H1 (cell line): Measurements from ENCODE around the gene CEP44. TPM values are rescaled to one million over a fixed set of nuclear protein-coding genes. Genes with fewer than 3 reads are reported as not detected.

Experiments used
- CTCF ChIA-PET: fragments of 300-600 bp; sonication (Branson Sonifier 250); formaldehyde crosslinking; loops from one replicate; lab custom pipeline; 2021; ENCODE audit not compliant: partially characterized antibody; lab: Charles Lee
- POLR2A ChIA-PET: fragments of 300-600 bp; sonication (Branson Sonifier 250); formaldehyde crosslinking; loops from one replicate; lab custom pipeline; 2021; ENCODE audit warnings: inconsistent platforms; ENCODE audit not compliant: partially characterized antibody; lab: Charles Lee
- DNase-seq, 2 experiments: peaks; one replicate each; pipeline versions ENCODE4 v3.0.0 to v3.0.0-alpha.2; 2010 to 2022; ENCODE audit warnings: low spot score in 2 of 2, low read depth in 1 of 2, mixed read lengths in 1 of 2
- FAIRE-seq: peaks from 2 replicates; lab custom pipeline; 2011; peaks lifted over from hg19 to GRCh38; lab: Jason Lieb, UNC
- H2AFZ ChIP-seq: 2 replicates; pipeline ENCODE4 v1.8.1; 2012; ENCODE audit warnings: low read length, inconsistent platforms
- H2AK5ac ChIP-seq: 2 replicates; pipeline ENCODE4 v1.6.1; 2013; ENCODE audit warnings: low read depth, low read length
- H2BK120ac ChIP-seq: replicated peaks from 2 replicates; pipeline ENCODE3; 2013; ENCODE audit warnings: low read depth, low read length, inconsistent platforms
- H2BK12ac ChIP-seq: 2 replicates; pipeline ENCODE4 v1.6.1; 2013; ENCODE audit warnings: low read depth, low read length
- H2BK15ac ChIP-seq: 2 replicates; pipeline ENCODE4 v1.6.1; 2013; ENCODE audit warnings: low read length
- H2BK20ac ChIP-seq: 2 replicates; pipeline ENCODE4 v1.6.1; 2013; ENCODE audit warnings: low read length
- H2BK5ac ChIP-seq: 2 replicates; pipeline ENCODE4 v1.6.1; 2013; ENCODE audit warnings: low read depth, low read length
- H3K14ac ChIP-seq: 2 replicates; pipeline ENCODE4 v1.6.1; 2013; ENCODE audit warnings: inconsistent platforms; ENCODE audit not compliant: insufficient read length
- H3K18ac ChIP-seq: 2 replicates; pipeline ENCODE4 v1.6.1; 2013; ENCODE audit warnings: low read length; ENCODE audit errors: extremely low read depth
- H3K23ac ChIP-seq: 2 replicates; pipeline ENCODE4 v1.6.1; 2013; ENCODE audit warnings: inconsistent platforms; ENCODE audit not compliant: insufficient read length
- H3K23me2 ChIP-seq: 2 replicates; pipeline ENCODE4 v1.6.1; 2013; ENCODE audit warnings: low read depth, low read length
- H3K27ac ChIP-seq: 2 replicates; pipeline ENCODE4 v1.6.1; 2011; ENCODE audit warnings: low read depth, low read length, inconsistent platforms
- H3K27me3 ChIP-seq, 4 experiments: replicated peaks in 1 of 4; 1 replicate in 1 of 4; 2 replicates in 3 of 4; pipeline versions ENCODE4 v1.6.1 to v1.8.1; 2011 to 2013; ENCODE audit warnings: low read length in 3 of 4, mild to moderate bottlenecking in 3 of 4, inconsistent platforms in 2 of 4, mixed read lengths in 2 of 4, moderate library complexity in 1 of 4; ENCODE audit not compliant: control insufficient read depth in 3 of 4, insufficient read depth in 3 of 4; ENCODE audit errors: extremely low read depth in 1 of 4
- H3K36me3 ChIP-seq, 4 experiments: 2 replicates each; pipeline versions ENCODE4 v1.6.1 to v1.8.1; 2011 to 2013; ENCODE audit warnings: mild to moderate bottlenecking in 4 of 4, low read length in 3 of 4, moderate library complexity in 2 of 4, control low read depth in 1 of 4, inconsistent platforms in 1 of 4; ENCODE audit not compliant: insufficient read depth in 4 of 4, control insufficient read depth in 2 of 4
- H3K4ac ChIP-seq: replicated peaks from 2 replicates; pipeline ENCODE3; 2013; ENCODE audit warnings: low read length, low read depth, mixed read lengths, inconsistent platforms; ENCODE audit not compliant: insufficient read length
- H3K4me1 ChIP-seq, 4 experiments: replicated peaks in 1 of 4; 1 replicate in 1 of 4; 2 replicates in 3 of 4; pipeline versions ENCODE4 v1.6.1 to v1.8.1; 2011 to 2013; ENCODE audit warnings: low read length in 3 of 4, inconsistent platforms in 2 of 4, mixed read lengths in 1 of 4; ENCODE audit not compliant: insufficient read depth in 4 of 4, control insufficient read depth in 3 of 4
- H3K4me2 ChIP-seq, 2 experiments: 2 replicates each; pipeline versions ENCODE4 v1.6.1 to v1.8.1; 2011 to 2013; ENCODE audit warnings: low read depth in 2 of 2, low read length in 2 of 2, control low read depth in 1 of 2, inconsistent platforms in 1 of 2, mild to moderate bottlenecking in 1 of 2; ENCODE audit not compliant: insufficient read depth in 1 of 2
- H3K4me3 ChIP-seq, 4 experiments: fragments of 200-600, 300-600 bp in 1 of 4; sonication (generic), shearing (Covaris generic), sonication (Bioruptor Twin) in 1 of 4; 2 replicates each; pipeline versions ENCODE4 v1.5.1 to v1.8.1; 2011 to 2016; ENCODE audit warnings: low read length in 4 of 4, low read depth in 3 of 4, control low read depth in 2 of 4, inconsistent platforms in 2 of 4, mild to moderate bottlenecking in 2 of 4, mixed read lengths in 1 of 4, moderate library complexity in 1 of 4; ENCODE audit not compliant: insufficient read depth in 2 of 4; ENCODE audit errors: extremely low read depth in 1 of 4
- H3K56ac ChIP-seq: replicated peaks from 2 replicates; pipeline ENCODE3; 2013; ENCODE audit warnings: low read depth, mild to moderate bottlenecking, mixed read lengths, low read length, inconsistent platforms; ENCODE audit not compliant: insufficient read length
- H3K79me1 ChIP-seq: 2 replicates; pipeline ENCODE4 v1.6.1; 2013; ENCODE audit warnings: low read depth, low read length, control low read depth
- H3K79me2 ChIP-seq, 2 experiments: 2 replicates each; pipeline versions ENCODE4 v1.6.1 to v1.8.1; 2012 to 2013; ENCODE audit warnings: low read length in 2 of 2, mild to moderate bottlenecking in 2 of 2, inconsistent platforms in 1 of 2; ENCODE audit not compliant: insufficient read depth in 2 of 2, control insufficient read depth in 1 of 2
- H3K9ac ChIP-seq, 4 experiments: replicated peaks in 1 of 4; 1 replicate in 1 of 4; 2 replicates in 3 of 4; pipeline versions ENCODE4 v1.6.1 to v1.8.1; 2011 to 2013; ENCODE audit warnings: low read depth in 3 of 4, low read length in 3 of 4, control low read depth in 2 of 4, mild to moderate bottlenecking in 2 of 4, moderate library complexity in 2 of 4, inconsistent platforms in 1 of 4; ENCODE audit errors: extremely low read depth in 1 of 4
- H3K9me3 ChIP-seq, 2 experiments: 2 replicates each; pipeline versions ENCODE4 v1.6.1 to v1.8.1; 2012 to 2013; ENCODE audit warnings: mild to moderate bottlenecking in 2 of 2, moderate library complexity in 2 of 2, control low read depth in 1 of 2, inconsistent platforms in 1 of 2, low read depth in 1 of 2, low read length in 1 of 2, mixed read lengths in 1 of 2; ENCODE audit not compliant: insufficient read depth in 2 of 2
- H4K20me1 ChIP-seq, 2 experiments: replicated peaks in 1 of 2; 2 replicates each; pipeline versions ENCODE3 to v1.8.1; 2011 to 2013; ENCODE audit warnings: inconsistent platforms in 2 of 2, low read length in 2 of 2, mild to moderate bottlenecking in 1 of 2; ENCODE audit not compliant: insufficient read depth in 2 of 2, control insufficient read depth in 1 of 2
- H4K5ac ChIP-seq: 2 replicates; pipeline ENCODE4 v1.6.1; 2013; ENCODE audit warnings: low read length, low read depth, mixed read lengths, inconsistent platforms; ENCODE audit not compliant: insufficient read length
- H4K8ac ChIP-seq: 2 replicates; pipeline ENCODE4 v1.8.0; 2013; ENCODE audit warnings: mild to moderate bottlenecking, moderate library complexity, low read length, inconsistent platforms; ENCODE audit not compliant: insufficient read depth; ENCODE audit errors: extremely low read depth
- H4K91ac ChIP-seq: replicated peaks from 2 replicates; pipeline ENCODE3; 2013; ENCODE audit warnings: low read length, mixed read lengths, inconsistent platforms; ENCODE audit not compliant: insufficient read length
- ATF2 ChIP-seq: IDR thresholded peaks from 2 replicates; pipeline ENCODE4 v1.6.1; 2012; ENCODE audit warnings: low read length, inconsistent platforms
- CBX5 ChIP-seq: fragments of 300-800, 300-1000 bp; sonication (generic); IDR thresholded peaks from 2 replicates; pipeline ENCODE4 v1.7.1; 2016; ENCODE audit warnings: antibody characterized with exemption, low read length, low read depth
- EZH2 ChIP-seq: fragments of 200-600 bp; sonication (generic); IDR thresholded peaks from 2 replicates; pipeline ENCODE4 v1.7.1; 2012; ENCODE audit warnings: low read depth, mild to moderate bottlenecking, moderate library complexity, low read length, inconsistent platforms; ENCODE audit not compliant: severe bottlenecking
- PHF8 ChIP-seq: fragments of 200-600 bp; sonication (generic); conservative IDR thresholded peaks from 2 replicates; pipeline ENCODE4 v1.7.1; 2012; ENCODE audit warnings: low read depth, mild to moderate bottlenecking, inconsistent platforms, low read length, moderate library complexity
- POU5F1 ChIP-seq: IDR thresholded peaks from 2 replicates; pipeline ENCODE4 v1.6.1; 2011; ENCODE audit warnings: low read depth, mild to moderate bottlenecking, low read length, moderate library complexity
- RBBP5 ChIP-seq: IDR thresholded peaks from 2 replicates; pipeline ENCODE4 v1.7.1; 2012; ENCODE audit warnings: low read depth, mild to moderate bottlenecking, inconsistent platforms, low read length, moderate library complexity, borderline replicate concordance
- RNF2 ChIP-seq: fragments of 200-900, 300-1000 bp; sonication (generic); IDR thresholded peaks from 2 replicates; pipeline ENCODE4 v1.7.1; 2016; ENCODE audit warnings: borderline replicate concordance, low read depth, mild to moderate bottlenecking, antibody characterized with exemption, low read length; ENCODE audit not compliant: poor library complexity, severe bottlenecking; ENCODE audit errors: missing control alignments
- SIX5 ChIP-seq: IDR thresholded peaks from 2 replicates; pipeline ENCODE4 v1.6.1; 2011; ENCODE audit warnings: mild to moderate bottlenecking, low read depth, low read length
- YY1 ChIP-seq: IDR thresholded peaks from 2 replicates; pipeline ENCODE4 v1.6.1; 2011; ENCODE audit warnings: low read depth, mild to moderate bottlenecking, low read length
- WGBS, 2 experiments: shearing (Covaris generic) in 1 of 2; methylation state at CpG; one replicate each; pipeline versions ENCODE4 v1.1.6 to v1.1.7; 2013 to 2015; ENCODE audit warnings: low lambda C conversion rate in 2 of 2, mixed read lengths in 2 of 2, inconsistent platforms in 1 of 2, low coverage in 1 of 2, missing lambda C conversion rate in 1 of 2; ENCODE audit not compliant: insufficient replicate concordance in 2 of 2, insufficient coverage in 1 of 2, insufficient read length in 1 of 2; ENCODE audit errors: extremely low coverage in 1 of 2, missing lambda C conversion rate in 1 of 2; 5-methylcytosine and 5-hydroxymethylcytosine counted together
- polyA plus RNA-seq, 7 experiments: library from polyadenylated mRNA; depleted of rRNA in 3 of 7; stranded (reverse) in 5 of 7; unstranded in 2 of 7; fragments of >200 nt in 5 of 7; fragments of 200-250 nt in 2 of 7; gene quantifications; 1 replicate in 5 of 7; 2 replicates in 1 of 7; 4 replicates in 1 of 7; pipeline versions ENCODE4 v1.2.1 to v1.2.3, GENCODE V29; 2011 to 2013; ENCODE audit warnings: missing spikeins in 2 of 7, mixed read lengths in 2 of 7
- total RNA-seq: library from RNA; stranded (reverse); fragmentation: NEBNext Ultra II Directional; extraction: Animal tissue kit (Norgen Biotek cat#: 25700); gene quantifications from 2 replicates; pipeline ENCODE4 v1.2.1, GENCODE V29; 2021
- TF ChIP-seq, protein P1 (sequence below): IDR thresholded peaks from 2 replicates; pipeline ENCODE4 v1.6.1; 2011; ENCODE audit warnings: low read length, improper control_type of control experiment

The CEP44 gene
- total and polyA plus RNA-seq, 2 of the 8 experiments (the other 6 are each of a cell fraction or from before 2014, with no cell fraction given) = 3.4 to 17.1 TPM

- Histone ChIP-seq H2BK120ac (no peak overlapping the region), H3K14ac (no peak overlapping the region), H3K4ac (no peak overlapping the region), H2BK20ac (no peak overlapping the region), H2BK12ac (no peak overlapping the region), H4K20me1 (no peaks in the 10 kb centered on the region), H2BK5ac (no peak overlapping the region), H3K9me3 (no peaks in the 10 kb centered on the region), H4K5ac (no peak overlapping the region), H4K91ac (no peak overlapping the region), H3K27ac (no peak overlapping the region), H3K4me2 (no peak overlapping the region), H3K9ac (no peak overlapping the region), H3K4me3 (no peak overlapping the region), H3K56ac (no peak overlapping the region), H3K18ac (no peak overlapping the region), H2AFZ (no peak overlapping the region), H3K23ac (no peak overlapping the region), H3K4me1 (peaks cover 0 to 3% (median 0%) of the 10 kb centered on the region in 4 experiments; a peak in 1 of 7 replicates), H2AK5ac (no peak overlapping the region), H3K36me3 (no peaks in the 10 kb centered on the region), H3K27me3 (no peaks in the 10 kb centered on the region), H3K23me2 (peaks cover 2% of the 10 kb centered on the region), H3K79me2 (peaks cover 0 to 25% of the 10 kb centered on the region in 2 experiments; a peak in 2 of 4 replicates), H2BK15ac (no peak overlapping the region), H3K79me1 (0 out of 2 replicates have a peak, but pooled peaks cover 2% of the 10 kb centered on the region), H4K8ac (no peak overlapping the region)
- FAIRE-seq (no peak), DNase-seq (no peak)
- WGBS, 2 experiments = 95% methylated on average over 5 of the region's 5 CpGs; no CpG with 5 or more reads in 1 of the 2 experiments
- TF ChIP-seq YY1 = no peak
- TF ChIP-seq PHF8 = no peak
- no peak for TF ChIP-seq RBBP5
- TF ChIP-seq POU5F1 = no peak
- TF ChIP-seq RNF2 = no peak
- no peak for TF ChIP-seq ATF2
- TF ChIP-seq EZH2 = no peak
- TF ChIP-seq SIX5 = no peak
- TF ChIP-seq CBX5 = no peak
- TF ChIP-seq, protein P1, sequence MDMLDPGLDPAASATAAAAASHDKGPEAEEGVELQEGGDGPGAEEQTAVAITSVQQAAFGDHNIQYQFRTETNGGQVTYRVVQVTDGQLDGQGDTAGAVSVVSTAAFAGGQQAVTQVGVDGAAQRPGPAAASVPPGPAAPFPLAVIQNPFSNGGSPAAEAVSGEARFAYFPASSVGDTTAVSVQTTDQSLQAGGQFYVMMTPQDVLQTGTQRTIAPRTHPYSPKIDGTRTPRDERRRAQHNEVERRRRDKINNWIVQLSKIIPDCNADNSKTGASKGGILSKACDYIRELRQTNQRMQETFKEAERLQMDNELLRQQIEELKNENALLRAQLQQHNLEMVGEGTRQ = no peak
- POLR2A ChIA-PET = no interaction called here
- CTCF ChIA-PET = interaction anchor here (0.6 kb wide), 1 partner anchor 187 kb away, joined by 3 read pairs; no protein-coding TSS in a partner anchor
These were observed 2.5 kb upstream of the CEP44 start for GRCh38 chr4:174281182-174281737.
